ENCODE data around the gene KLHL12. TPM values are rescaled to one million over a fixed set of nuclear protein-coding genes. Genes with fewer than 3 reads are reported as not detected.

The KLHL12 gene
- total RNA-seq, 5 donors from 2014 or later (not counting 1 experiment from before 2014, with no cell fraction given), result 18.8 to 22.7 (median 22.0) TPM

GRCh38 chr1:202871367-202871766 is 55.7 kb downstream of the KLHL12 start:
- no peaks in the 10 kb centered on the region for H3K36me3 Mint-ChIP-seq
- POLR2A ChIA-PET, result interaction anchor here in 1 of 2 donors (0.7 kb wide), 1 partner anchor 23 kb away, joined by 3 read pairs; no protein-coding TSS in a partner anchor
- ATAC-seq (replicated peaks in 1 of 4), result no peak
- peaks cover 6 to 7% of the 10 kb centered on the region in 2 donors for H3K27me3 Mint-ChIP-seq
- Histone ChIP-seq H3K27me3 (replicated peaks in 1 of 2; ENCODE audit: control insufficient read depth in 2 of 2, extremely low read depth in 1 of 2, insufficient read depth in 2 of 2, low read length in 1 of 2) (peaks cover 0 to 3% of the 10 kb centered on the region in 2 experiments), H3K27ac (ENCODE audit: low read length) (no peak overlapping the region), H3K4me1 (ENCODE audit: control insufficient read depth in 1 of 2, extremely low read depth in 1 of 2, insufficient read depth in 2 of 2, low read length in 2 of 2) (no peaks in the 10 kb centered on the region), H3K9me3 (no peaks in the 10 kb centered on the region), H3K36me3 (ENCODE audit: control insufficient read depth in 2 of 2, extremely low read depth in 1 of 2, insufficient read depth in 1 of 2, low read length in 1 of 2) (peaks cover 0 to 5% of the 10 kb centered on the region in 2 donors), H3K4me3 (ENCODE audit: control insufficient read depth in 1 of 2, extremely low read depth in 1 of 2, low read length in 1 of 2) (no peak overlapping the region)
- CTCF ChIA-PET, result no interaction called here
- H3K4me3 Mint-ChIP-seq, result no peak overlapping the region
- 67% methylated on average over 1 of the region's 4 CpGs for WGBS (ENCODE audit: insufficient coverage)
- no peaks in the 10 kb centered on the region for H3K9me3 Mint-ChIP-seq
- H3K27ac Mint-ChIP-seq, result no peak overlapping the region
- no peaks in the 10 kb centered on the region for H3K4me1 Mint-ChIP-seq
- no peak for DNase-seq

GRCh38 chr1:202862679-202863560 is 64.1 kb downstream of the KLHL12 start:
- no peaks in the 10 kb centered on the region for H3K36me3 ChIP-seq (ENCODE audit: control insufficient read depth in 2 of 2, extremely low read depth in 1 of 2, insufficient read depth in 1 of 2, low read length in 1 of 2)
- Mint-ChIP-seq H3K36me3 (no peaks in the 10 kb centered on the region), H3K9me3 (no peaks in the 10 kb centered on the region), H3K27me3 (peaks cover 52 to 62% of the 10 kb centered on the region in 2 donors), H3K27ac (no peak overlapping the region), H3K4me1 (peaks cover 12 to 21% (median 21%) of the 10 kb centered on the region in 3 donors), H3K4me3 (peak overlapping the region in 2 of 3 donors; percentile 9 to 84)
- ChIA-PET POLR2A (interaction anchor here in 1 of 2 donors (0.6 kb wide), 1 partner anchor 175 kb away, joined by 5 read pairs; no protein-coding TSS in a partner anchor), CTCF (interaction anchor here in 1 of 2 donors (0.7 kb wide), 1 partner anchor 100 kb away, joined by 3 read pairs; no protein-coding TSS in a partner anchor)
- peaks cover 0 to 44% of the 10 kb centered on the region in 2 experiments for H3K27me3 ChIP-seq (replicated peaks in 1 of 2; ENCODE audit: control insufficient read depth in 2 of 2, extremely low read depth in 1 of 2, insufficient read depth in 2 of 2, low read length in 1 of 2)
- peaks cover 4 to 16% of the 10 kb centered on the region in 2 experiments for H3K4me1 ChIP-seq (ENCODE audit: control insufficient read depth in 1 of 2, extremely low read depth in 1 of 2, insufficient read depth in 2 of 2, low read length in 2 of 2)
- 83% methylated on average over 1 of the region's 5 CpGs for WGBS (ENCODE audit: insufficient coverage)
- ATAC-seq (replicated peaks in 1 of 4), result no peak
- no peak overlapping the region for H3K27ac ChIP-seq (ENCODE audit: low read length)
- no peaks in the 10 kb centered on the region for H3K9me3 ChIP-seq
- no peak for DNase-seq
- no peak overlapping the region for H3K4me3 ChIP-seq (ENCODE audit: control insufficient read depth in 1 of 2, extremely low read depth in 1 of 2, low read length in 1 of 2)

- Histone ChIP-seq H3K27ac (ENCODE audit: low read length) (no peak overlapping the region), H3K4me3 (ENCODE audit: control insufficient read depth in 1 of 2, extremely low read depth in 1 of 2, low read length in 1 of 2) (peak overlapping the region; percentile 50 to 68), H3K27me3 (replicated peaks in 1 of 2; ENCODE audit: control insufficient read depth in 2 of 2, extremely low read depth in 1 of 2, insufficient read depth in 2 of 2, low read length in 1 of 2) (peaks cover 0 to 44% of the 10 kb centered on the region in 2 experiments), H3K36me3 (ENCODE audit: control insufficient read depth in 2 of 2, extremely low read depth in 1 of 2, insufficient read depth in 1 of 2, low read length in 1 of 2) (no peaks in the 10 kb centered on the region), H3K9me3 (no peaks in the 10 kb centered on the region), H3K4me1 (ENCODE audit: control insufficient read depth in 1 of 2, extremely low read depth in 1 of 2, insufficient read depth in 2 of 2, low read length in 2 of 2) (peaks cover 4 to 16% of the 10 kb centered on the region in 2 experiments)
- Mint-ChIP-seq H3K36me3 (no peaks in the 10 kb centered on the region), H3K4me1 (peaks cover 12 to 21% (median 21%) of the 10 kb centered on the region in 3 donors), H3K9me3 (no peaks in the 10 kb centered on the region), H3K27me3 (peaks cover 49 to 58% of the 10 kb centered on the region in 2 donors), H3K27ac (peak overlapping the region in 1 of 2 donors; percentile 17), H3K4me3 (peak overlapping the region; percentile 69 to 84 (median 73))
- DNase-seq (peak in 28 of 35 experiments; percentile 2 to 62 (median 17)), ATAC-seq (replicated peaks in 1 of 4) (peak; percentile 49 to 77 (median 72))
- ChIA-PET POLR2A (no interaction called here), CTCF (interaction anchor here in 1 of 2 donors (0.9 kb wide), 1 partner anchor 26 kb away, joined by 4 read pairs; no protein-coding TSS in a partner anchor)
- WGBS (ENCODE audit: insufficient coverage), result 4% methylated on average over 43 of the region's 44 CpGs
Measured at GRCh38 chr1:202861420-202862132, 65.5 kb downstream of the KLHL12 start.

GRCh38 chr1:202860744-202861419 is 66.2 kb downstream of the KLHL12 start:
- H3K36me3 ChIP-seq (ENCODE audit: control insufficient read depth in 2 of 2, extremely low read depth in 1 of 2, insufficient read depth in 1 of 2, low read length in 1 of 2), result no peaks in the 10 kb centered on the region
- H3K4me3 Mint-ChIP-seq, result peak overlapping the region; percentile 69 to 84 (median 73)
- H3K4me1 ChIP-seq (ENCODE audit: control insufficient read depth in 1 of 2, extremely low read depth in 1 of 2, insufficient read depth in 2 of 2, low read length in 2 of 2), result peaks cover 4 to 16% of the 10 kb centered on the region in 2 experiments
- ChIA-PET POLR2A (no interaction called here), CTCF (interaction anchor here in 1 of 2 donors (0.9 kb wide), 1 partner anchor 26 kb away, joined by 4 read pairs; no protein-coding TSS in a partner anchor)
- peaks cover 46 to 57% of the 10 kb centered on the region in 2 donors for H3K27me3 Mint-ChIP-seq
- ATAC-seq (replicated peaks in 1 of 4) (peak; percentile 59 to 79 (median 66)), DNase-seq (peak in 20 of 35 experiments; percentile 3 to 38 (median 16))
- H3K9me3 ChIP-seq, result no peaks in the 10 kb centered on the region
- peaks cover 0 to 44% of the 10 kb centered on the region in 2 experiments for H3K27me3 ChIP-seq (replicated peaks in 1 of 2; ENCODE audit: control insufficient read depth in 2 of 2, extremely low read depth in 1 of 2, insufficient read depth in 2 of 2, low read length in 1 of 2)
- H3K4me3 ChIP-seq (ENCODE audit: control insufficient read depth in 1 of 2, extremely low read depth in 1 of 2, low read length in 1 of 2), result peak overlapping the region; percentile 50 to 68
- H3K36me3 Mint-ChIP-seq, result no peaks in the 10 kb centered on the region
- H3K27ac ChIP-seq (ENCODE audit: low read length), result no peak overlapping the region
- H3K27ac Mint-ChIP-seq, result no peak overlapping the region
- H3K4me1 Mint-ChIP-seq, result peaks cover 12 to 21% (median 21%) of the 10 kb centered on the region in 3 donors
- H3K9me3 Mint-ChIP-seq, result no peaks in the 10 kb centered on the region
- 10% methylated on average over 32 of the region's 50 CpGs for WGBS (ENCODE audit: insufficient coverage)

GRCh38 chr1:202858789-202859414 is 68.1 kb downstream of the KLHL12 start:
- Histone ChIP-seq H3K4me3 (ENCODE audit: control insufficient read depth in 1 of 2, extremely low read depth in 1 of 2, low read length in 1 of 2) (no peak overlapping the region), H3K27ac (ENCODE audit: low read length) (no peak overlapping the region), H3K4me1 (ENCODE audit: control insufficient read depth in 1 of 2, extremely low read depth in 1 of 2, insufficient read depth in 2 of 2, low read length in 2 of 2) (peaks cover 4 to 16% of the 10 kb centered on the region in 2 experiments), H3K27me3 (replicated peaks in 1 of 2; ENCODE audit: control insufficient read depth in 2 of 2, extremely low read depth in 1 of 2, insufficient read depth in 2 of 2, low read length in 1 of 2) (peaks cover 0 to 35% of the 10 kb centered on the region in 2 experiments), H3K9me3 (no peaks in the 10 kb centered on the region), H3K36me3 (ENCODE audit: control insufficient read depth in 2 of 2, extremely low read depth in 1 of 2, insufficient read depth in 1 of 2, low read length in 1 of 2) (no peaks in the 10 kb centered on the region)
- peaks cover 12 to 21% (median 21%) of the 10 kb centered on the region in 3 donors for H3K4me1 Mint-ChIP-seq
- H3K4me3 Mint-ChIP-seq, result no peak overlapping the region
- 94% methylated on average over 5 of the region's 10 CpGs for WGBS (ENCODE audit: insufficient coverage)
- ATAC-seq (replicated peaks in 1 of 4) (no peak), DNase-seq (no peak)
- H3K27me3 Mint-ChIP-seq, result peaks cover 27 to 40% of the 10 kb centered on the region in 2 donors
- no peaks in the 10 kb centered on the region for H3K9me3 Mint-ChIP-seq
- ChIA-PET POLR2A (no interaction called here), CTCF (no interaction called here)
- no peak overlapping the region for H3K27ac Mint-ChIP-seq
- H3K36me3 Mint-ChIP-seq, result no peaks in the 10 kb centered on the region
